GM19463 (cell line): ENCODE results near the gene SRP9.
"Not testable (repeated sequence)": the region's sequence is repeated elsewhere in the genome, so short reads cannot be mapped to it uniquely, and the experiment has no call there.

Experiments
- ATAC-seq: cut with Tn5 transposase; IDR thresholded peaks from one replicate; pipeline ENCODE4 v1.9.1; 2021; ENCODE audit warnings: mild to moderate bottlenecking, moderate library complexity; ENCODE audit not compliant: unreplicated experiment

Gene SRP9

GRCh38 chr1:225813214-225813964 is 35.8 kb downstream of the SRP9 start:
- ATAC-seq = no peak

GRCh38 chr1:225814381-225814780 is 36.8 kb downstream of the SRP9 start:
- ATAC-seq = no peak

DNA sequence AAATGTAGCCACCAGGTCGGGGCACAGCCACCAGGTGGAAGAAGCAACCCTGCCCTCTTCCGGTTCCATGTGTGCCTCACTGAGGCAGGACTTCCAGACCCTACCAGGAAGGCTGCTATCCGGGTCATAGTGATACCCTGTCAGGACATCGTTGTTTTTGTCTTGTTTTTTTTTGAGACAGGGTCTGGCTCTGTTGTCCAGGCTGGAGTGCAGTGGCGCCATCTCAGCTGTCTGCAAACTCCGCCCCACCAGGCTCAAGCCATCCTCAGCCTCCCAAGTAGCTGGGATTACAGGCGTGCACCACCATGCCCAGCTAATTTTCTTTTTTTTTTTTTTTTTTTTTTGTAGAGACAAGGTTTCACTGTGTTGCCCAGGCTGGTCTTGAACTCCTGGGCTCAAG is 37.5 kb downstream of the SRP9 start:
- ATAC-seq = not testable (repeated sequence)

GRCh38 chr1:225815526-225816178 is 38.0 kb downstream of the SRP9 start:
- ATAC-seq = no peak

DNA sequence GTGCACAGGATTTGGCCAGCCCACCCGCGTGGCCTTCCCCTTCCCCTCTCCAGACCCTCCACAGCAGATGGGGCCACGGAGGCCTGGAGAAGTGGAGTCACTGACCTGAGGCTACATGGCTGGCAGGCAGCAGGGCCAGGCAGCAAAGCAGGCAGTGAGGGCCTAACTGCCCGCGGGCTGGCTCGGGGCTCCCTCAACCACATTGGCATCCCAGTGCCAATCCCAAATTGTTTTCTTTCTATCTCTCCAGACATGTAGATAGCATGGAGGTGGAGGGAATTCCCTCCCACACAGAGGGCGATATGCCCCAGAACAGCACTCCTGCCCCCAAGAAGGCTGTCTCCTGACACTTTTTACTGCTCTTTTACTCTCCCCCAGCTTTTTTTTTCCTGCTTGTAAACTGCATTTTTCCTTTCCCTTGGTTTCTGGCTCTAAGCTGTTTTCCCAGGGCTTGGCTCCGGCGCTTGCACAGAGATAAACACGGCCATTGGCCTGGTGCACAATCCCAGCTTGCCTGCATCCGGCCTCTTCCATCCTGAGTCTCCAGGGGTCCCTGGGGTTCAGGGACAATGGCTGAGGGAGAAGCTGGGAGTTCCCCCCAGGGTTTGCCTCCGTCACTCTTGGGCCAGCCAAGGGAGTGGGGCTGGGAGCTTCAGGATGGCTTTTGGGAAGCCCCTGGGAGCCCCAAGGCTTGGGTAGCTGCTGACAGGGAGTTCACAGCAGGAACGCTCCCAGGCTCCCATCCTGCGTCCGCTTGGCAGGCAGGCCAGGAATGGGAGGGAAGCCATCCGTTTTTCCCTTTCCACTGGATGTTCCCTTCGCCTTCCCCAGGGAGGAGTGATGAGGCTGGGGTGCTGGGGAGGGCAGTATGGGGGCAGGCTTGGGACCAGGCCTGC is 39.3 kb downstream of the SRP9 start:
- no peak for ATAC-seq

GRCh38 chr1:225817611-225818061 is 40.0 kb downstream of the SRP9 start:
- no peak for ATAC-seq

DNA sequence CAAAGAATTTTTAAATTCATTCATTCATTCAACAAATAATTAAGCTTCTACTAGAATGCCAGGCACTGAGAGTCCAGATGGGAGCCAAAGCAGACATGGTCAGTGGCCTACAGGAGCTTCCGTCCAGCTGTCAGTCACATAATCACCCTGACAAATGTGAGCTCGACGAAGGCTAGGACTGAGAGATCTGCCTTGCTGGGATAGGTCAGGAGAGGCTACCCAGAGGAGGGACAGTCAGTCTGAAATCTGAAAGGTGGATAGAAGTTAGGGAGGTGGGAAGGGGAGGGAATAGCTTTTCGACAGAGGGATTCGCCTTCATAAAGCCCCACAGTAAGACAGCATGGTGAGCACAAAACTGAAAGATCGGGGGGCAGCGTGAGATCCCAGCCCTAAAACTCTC is 40.6 kb downstream of the SRP9 start:
- ATAC-seq = no peak

GRCh38 chr1:225819346-225820192 is 41.9 kb downstream of the SRP9 start:
- no peak for ATAC-seq

DNA sequence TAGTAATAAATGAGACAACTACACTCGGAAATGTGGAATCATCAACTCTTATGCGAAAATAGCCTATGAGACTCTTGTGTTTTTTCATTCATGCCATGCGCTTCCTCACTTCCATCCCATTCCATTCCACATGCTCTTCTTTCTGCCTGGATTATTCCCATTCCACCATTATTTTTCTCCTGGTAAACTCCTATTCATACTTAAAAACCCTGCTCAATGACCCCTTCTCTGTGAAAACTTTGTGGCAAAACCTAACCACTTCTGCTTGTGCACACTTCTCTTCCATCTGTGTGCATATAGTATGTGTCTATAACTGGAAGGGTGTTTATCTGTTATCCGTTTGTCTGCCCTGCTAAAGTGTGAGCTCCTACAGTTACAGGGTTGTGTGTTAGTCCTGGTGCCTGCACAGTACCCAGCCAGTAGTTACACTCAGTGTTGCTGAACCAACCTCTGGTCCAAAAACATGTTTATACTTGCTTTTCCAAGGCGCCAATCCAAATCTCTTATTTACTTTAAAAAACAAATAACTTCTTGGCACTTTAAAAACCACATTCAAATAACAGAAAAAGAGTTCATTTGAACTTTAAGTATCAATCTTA is 43.0 kb downstream of the SRP9 start:
- no peak for ATAC-seq

DNA sequence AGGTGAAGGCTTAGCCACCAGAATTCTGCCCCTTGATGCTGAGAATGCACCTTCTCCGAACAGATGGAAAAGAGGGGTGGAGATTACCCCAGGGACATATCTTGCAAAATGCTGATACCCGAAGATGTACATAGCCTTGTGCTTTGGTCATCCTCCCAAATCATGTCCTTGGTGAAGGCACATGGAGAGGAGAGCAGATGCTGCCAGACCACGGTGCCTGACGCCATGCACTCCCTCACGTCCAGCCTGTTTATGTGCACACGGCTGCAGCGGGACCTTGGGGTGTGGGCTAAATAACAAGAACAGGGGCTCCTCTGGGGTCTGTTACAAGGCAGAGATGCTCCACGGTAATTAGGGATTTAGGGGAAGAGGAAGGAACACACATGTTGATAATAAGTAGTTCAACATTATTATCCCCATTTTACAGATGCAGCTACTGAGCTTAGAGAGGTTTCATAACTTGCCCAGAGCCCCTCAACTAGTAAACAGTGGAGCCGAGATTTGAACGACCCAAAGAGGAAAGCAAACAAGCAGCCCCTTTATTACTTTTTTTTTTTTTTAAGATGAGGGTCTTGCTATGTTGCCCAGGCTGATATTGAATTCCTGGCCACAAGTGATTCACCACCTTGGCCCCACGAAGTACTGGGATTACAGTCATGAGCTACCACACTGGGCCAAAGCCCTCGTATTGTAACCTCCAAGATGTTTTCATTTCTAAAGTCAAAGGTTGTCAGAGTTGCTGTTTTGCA is 45.2 kb downstream of the SRP9 start:
- ATAC-seq = no peak

GRCh38 chr1:225823811-225824261 is 46.2 kb downstream of the SRP9 start:
- ATAC-seq = no peak

DNA sequence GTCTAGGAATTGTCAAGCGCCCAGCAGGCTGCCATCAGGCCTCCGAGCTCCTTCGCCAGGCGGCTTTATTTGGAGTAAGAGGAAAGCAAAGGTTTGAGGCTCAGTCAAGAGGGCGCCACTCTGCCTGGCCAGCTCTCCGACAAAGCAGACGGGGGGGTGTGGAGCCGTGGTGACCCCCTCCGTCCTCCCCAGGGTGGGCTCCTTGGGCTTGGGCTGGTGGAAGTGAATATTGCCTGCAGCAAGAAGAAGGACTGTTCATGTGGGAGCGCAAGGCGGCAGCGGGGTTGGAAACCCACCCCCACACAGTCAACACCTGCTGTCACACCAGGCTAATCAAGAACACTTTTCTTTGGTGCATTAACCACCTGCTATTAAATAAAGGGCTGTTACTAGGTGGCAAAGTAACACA is 46.9 kb downstream of the SRP9 start:
- no peak for ATAC-seq

DNA sequence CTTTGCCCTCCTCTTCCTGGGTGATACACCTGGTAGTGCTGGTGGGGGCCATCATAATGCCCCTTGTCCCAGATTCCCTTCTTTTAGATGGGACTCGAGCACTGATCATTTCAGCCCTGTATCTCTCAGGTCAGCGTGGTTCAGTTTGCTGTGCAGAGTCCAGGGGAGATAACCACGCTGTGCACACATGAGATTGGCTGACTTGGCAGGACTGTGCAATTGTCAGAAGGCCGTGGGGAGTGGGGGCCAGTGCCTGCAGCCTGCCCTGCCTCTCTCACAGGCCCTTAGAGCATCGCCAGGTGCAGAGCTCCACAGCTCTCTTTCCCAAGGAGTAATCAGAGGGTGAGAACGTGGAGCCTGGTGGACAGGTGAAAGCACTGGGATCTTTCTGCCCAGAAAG is 47.5 kb downstream of the SRP9 start:
- ATAC-seq = no peak

GRCh38 chr1:225825607-225826007 is 48.0 kb downstream of the SRP9 start:
- ATAC-seq = no peak

- no peak for ATAC-seq
Observed at GRCh38 chr1:225827076-225827475, 49.5 kb downstream of the SRP9 start.

- ATAC-seq = no peak
Observed at GRCh38 chr1:225828706-225829345, 51.2 kb downstream of the SRP9 start.

DNA sequence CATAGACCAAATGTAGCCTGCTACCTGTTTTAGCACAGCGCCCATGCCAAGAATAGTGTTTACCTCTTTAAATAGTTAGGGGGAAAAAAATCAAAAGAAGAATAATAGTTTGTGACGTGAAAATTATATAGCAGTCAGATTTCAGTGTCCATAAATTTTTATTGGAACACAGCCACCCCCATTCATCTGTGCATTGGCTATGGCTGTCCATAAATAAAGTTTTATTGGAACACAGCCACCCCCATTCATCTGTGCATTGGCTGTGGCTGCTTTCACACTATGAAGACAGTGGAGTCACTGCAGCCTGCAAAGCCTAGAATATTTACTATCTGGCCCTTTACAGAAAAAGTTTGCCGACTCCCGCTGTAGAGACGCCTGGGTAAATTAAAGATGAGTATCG is 53.2 kb downstream of the SRP9 start:
- ATAC-seq = no peak

GRCh38 chr1:225834417-225835329 is 57.0 kb downstream of the SRP9 start:
- ATAC-seq = no peak
